Ectodermal cell (in vitro differentiated cells): ENCODE measurements around the gene OSMR.

ENCODE experiments used
- H3K27ac ChIP-seq: 2 replicates; pipeline ENCODE4 v1.7.0; 2013; ENCODE audit warnings: mild to moderate bottlenecking, low read depth, low read length; ENCODE audit not compliant: insufficient read depth, poor library complexity, severe bottlenecking
- H3K27me3 ChIP-seq: 2 replicates; pipeline ENCODE4 v1.7.0; 2013; ENCODE audit warnings: mild to moderate bottlenecking, low read length; ENCODE audit not compliant: insufficient read depth, control insufficient read depth, poor library complexity, severe bottlenecking
- H3K36me3 ChIP-seq: one replicate; pipeline ENCODE4 v1.7.0; 2013; ENCODE audit warnings: low read length; ENCODE audit not compliant: control insufficient read depth, insufficient read depth
- H3K4me1 ChIP-seq: one replicate; pipeline ENCODE4 v1.7.0; 2013; ENCODE audit warnings: low read length; ENCODE audit not compliant: control insufficient read depth, insufficient read depth
- H3K4me3 ChIP-seq: 2 replicates; pipeline ENCODE4 v1.7.0; 2013; ENCODE audit warnings: low read depth, low read length, control low read depth; ENCODE audit not compliant: insufficient read depth
- H3K9me3 ChIP-seq: 2 replicates; pipeline ENCODE4 v1.7.0; 2013; ENCODE audit warnings: mild to moderate bottlenecking, low read length, moderate library complexity; ENCODE audit not compliant: control insufficient read depth
- WGBS, 2 experiments: methylation state at CpG; one replicate each; pipeline ENCODE4 v1.1.7; 2013; ENCODE audit warnings: missing lambda C conversion rate in 2 of 2; 5-methylcytosine and 5-hydroxymethylcytosine counted together

OSMR gene

DNA sequence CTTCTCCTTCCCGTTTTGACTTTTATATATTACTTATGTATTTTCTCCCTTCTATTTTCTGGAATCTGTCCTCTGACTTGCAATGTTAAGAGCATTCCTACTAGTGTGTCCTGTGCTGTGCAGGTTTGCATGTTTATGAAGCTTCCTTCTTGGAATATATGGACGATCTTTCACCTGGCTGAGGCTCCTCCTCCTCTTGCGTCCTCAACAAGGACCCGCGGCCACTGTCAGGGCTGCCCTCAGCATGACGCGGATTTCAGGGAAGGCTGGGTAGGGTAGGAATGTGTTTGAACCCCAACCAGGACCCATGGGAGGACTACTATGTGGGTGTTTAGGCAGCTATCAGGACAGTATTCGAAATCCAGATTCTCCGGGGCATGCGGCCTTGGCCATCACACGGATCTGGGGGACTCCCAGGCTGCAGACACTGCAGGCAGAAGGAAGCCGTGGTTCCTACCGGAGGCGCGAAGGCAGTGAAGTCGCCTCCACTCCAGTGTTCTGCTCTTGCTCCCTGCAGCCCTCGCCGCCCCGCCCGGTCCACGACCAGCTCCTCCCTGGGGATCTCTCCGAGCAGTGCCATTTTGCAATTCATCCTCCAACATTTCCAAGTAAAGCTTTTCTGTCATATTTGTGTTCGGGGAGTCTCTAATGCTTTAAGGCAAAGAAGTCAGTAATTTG lies 37.0 kb upstream of the OSMR start:
- Histone ChIP-seq H3K4me1 (no peaks in the 10 kb centered on the region), H3K27me3 (no peaks in the 10 kb centered on the region), H3K36me3 (no peaks in the 10 kb centered on the region), H3K4me3 (no peak overlapping the region), H3K9me3 (no peaks in the 10 kb centered on the region), H3K27ac (no peak overlapping the region)
- 93 to 94% methylated on average over 22 to 23 of the region's 23 CpGs for WGBS, 2 experiments

DNA sequence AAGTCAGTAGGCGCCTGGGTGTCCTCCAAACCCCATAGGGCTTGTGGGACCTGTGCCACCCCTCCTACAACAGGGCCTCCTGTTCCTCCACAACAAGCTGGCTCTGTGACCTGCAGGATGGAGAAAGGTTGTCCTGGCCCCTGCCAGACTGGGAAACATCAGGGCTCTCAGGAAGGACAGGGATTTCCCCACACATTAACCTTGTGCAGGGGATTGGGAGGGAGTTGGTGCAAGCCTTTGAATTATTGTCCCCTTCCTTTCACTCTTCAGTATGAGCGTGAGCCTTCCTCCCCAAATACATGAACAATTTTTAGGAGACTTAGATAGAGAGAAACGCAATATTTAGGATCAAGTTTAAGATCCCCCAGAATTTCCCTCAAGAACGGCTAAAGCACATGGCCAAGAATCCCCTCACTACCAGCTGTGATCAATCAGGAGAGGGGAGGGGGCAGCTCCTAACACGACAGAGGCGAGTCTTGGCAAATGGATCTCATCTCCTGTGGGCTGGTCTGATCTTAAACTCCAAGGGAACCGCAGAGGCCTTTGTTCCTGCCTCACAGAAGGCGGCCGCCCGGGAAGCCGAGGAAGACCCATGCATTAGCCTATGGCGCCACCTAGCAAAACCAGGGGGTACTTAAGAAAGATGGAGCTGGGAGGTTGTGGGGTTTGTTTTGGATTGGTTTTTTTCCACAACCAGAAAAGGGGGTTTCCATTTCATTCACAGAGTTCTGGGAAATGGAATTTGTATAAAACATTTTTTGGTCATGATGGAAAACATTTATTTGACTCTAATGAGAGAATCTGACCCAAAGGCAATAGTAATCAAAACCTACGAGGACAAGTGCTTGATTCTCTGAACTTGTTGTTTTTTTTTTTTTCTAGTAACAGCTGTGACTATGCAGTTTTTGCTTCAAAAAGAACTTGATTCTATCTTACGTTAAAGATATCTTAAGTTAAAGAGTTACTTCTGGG lies 36.1 kb upstream of the OSMR start:
- Histone ChIP-seq H3K4me3 (no peak overlapping the region), H3K9me3 (no peaks in the 10 kb centered on the region), H3K36me3 (no peaks in the 10 kb centered on the region), H3K4me1 (no peaks in the 10 kb centered on the region), H3K27ac (no peak overlapping the region), H3K27me3 (no peaks in the 10 kb centered on the region)
- 35% methylated on average over 14 of the region's 14 CpGs for WGBS, 2 experiments

DNA sequence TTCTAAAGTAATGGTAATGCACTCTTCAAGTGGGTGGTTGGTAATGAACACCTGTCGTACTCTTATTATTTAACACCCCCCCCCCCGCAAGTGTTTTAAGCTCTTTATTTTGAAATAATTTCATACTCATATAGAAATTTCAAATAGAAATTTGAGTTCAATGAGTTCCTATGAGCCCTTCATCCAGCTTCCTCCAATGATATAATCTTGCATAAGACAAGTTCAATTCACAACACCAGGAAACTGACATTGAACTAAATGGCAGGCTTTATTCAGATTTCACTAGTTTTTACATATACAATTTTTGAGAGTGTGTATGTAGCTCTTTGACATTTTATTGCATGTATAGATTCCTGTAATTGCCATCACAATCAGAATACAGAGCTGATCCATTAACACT lies 30.9 kb upstream of the OSMR start:
- WGBS, 2 experiments: no CpG with 5 or more reads among the region's 2 CpGs
- H3K27me3 ChIP-seq: no peaks in the 10 kb centered on the region
- H3K9me3 ChIP-seq: no peaks in the 10 kb centered on the region
- no peaks in the 10 kb centered on the region for H3K36me3 ChIP-seq
- H3K4me3 ChIP-seq: no peak overlapping the region
- H3K27ac ChIP-seq: no peak overlapping the region
- no peaks in the 10 kb centered on the region for H3K4me1 ChIP-seq

DNA sequence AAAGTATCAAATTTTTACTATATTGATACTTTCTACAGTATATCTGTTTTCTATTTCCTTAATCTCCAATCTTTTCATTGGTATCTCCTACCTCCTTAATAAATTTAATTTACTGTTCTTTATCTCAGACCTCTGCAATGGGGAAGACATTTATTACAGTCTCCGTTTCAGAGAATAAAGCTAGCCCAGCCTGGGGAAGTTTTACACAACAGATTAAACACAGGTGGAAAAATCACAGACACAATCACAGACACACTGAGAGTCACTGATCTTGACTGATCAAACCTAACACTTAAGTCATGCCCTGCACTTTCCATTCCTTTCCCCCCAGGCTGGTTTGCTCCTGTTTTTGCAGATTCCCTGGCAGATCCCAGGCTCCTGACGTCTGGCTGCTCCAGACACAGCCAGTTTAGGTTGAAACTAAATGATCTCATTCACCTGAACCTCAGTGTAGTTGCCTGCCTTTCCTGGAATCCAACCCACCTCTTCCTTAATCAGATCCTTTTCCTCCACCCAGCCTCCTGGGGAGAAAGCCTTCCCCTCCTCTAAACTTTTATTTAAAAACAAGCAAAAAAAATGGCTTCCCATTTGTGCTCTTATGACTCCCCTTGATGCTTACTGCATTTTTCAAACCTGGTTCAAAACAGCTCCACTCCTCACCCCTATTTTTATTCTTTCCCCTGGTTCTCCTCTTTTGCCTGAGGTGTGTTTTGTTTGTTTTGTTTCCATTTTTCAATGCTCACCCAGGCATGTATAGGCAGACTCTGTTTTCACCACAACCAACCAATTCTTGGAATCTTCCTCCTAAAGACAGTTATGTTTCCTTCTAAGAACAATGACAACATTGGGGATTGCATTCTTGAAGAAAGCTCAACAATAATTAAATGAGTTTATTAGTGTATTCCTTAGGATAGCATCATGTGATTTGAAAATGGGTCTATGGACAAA lies 29.5 kb upstream of the OSMR start:
- Histone ChIP-seq H3K36me3 (no peaks in the 10 kb centered on the region), H3K4me3 (no peak overlapping the region), H3K9me3 (no peaks in the 10 kb centered on the region), H3K27me3 (no peaks in the 10 kb centered on the region), H3K4me1 (no peaks in the 10 kb centered on the region), H3K27ac (no peak overlapping the region)
- WGBS, 2 experiments: 61 to 72% methylated on average over 2 of the region's 2 CpGs

DNA sequence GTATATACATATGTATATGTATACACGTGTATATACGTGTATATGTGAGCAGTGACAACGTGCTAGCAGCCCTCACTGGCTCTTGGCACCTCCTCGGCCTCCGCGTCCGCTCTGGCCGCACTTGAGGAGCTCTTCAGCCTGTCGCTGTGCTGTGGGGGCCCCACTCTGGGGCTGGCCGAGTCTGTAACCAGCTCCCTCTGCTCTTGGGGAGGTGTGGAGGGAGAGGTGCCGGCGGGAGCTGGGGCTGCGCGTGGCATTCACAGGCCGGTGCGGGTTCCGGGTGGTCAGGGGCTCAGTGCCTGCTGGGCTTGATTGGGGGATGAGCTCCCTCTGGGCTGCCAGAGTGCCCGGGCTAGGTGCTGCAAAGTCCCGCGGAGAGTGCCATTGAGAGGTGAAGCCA lies 24.1 kb upstream of the OSMR start:
- H3K27me3 ChIP-seq: no peaks in the 10 kb centered on the region
- H3K9me3 ChIP-seq: no peaks in the 10 kb centered on the region
- H3K4me1 ChIP-seq: no peaks in the 10 kb centered on the region
- no peaks in the 10 kb centered on the region for H3K36me3 ChIP-seq
- WGBS, 2 experiments: 98 to 99% methylated on average over 20 of the region's 20 CpGs
- H3K27ac ChIP-seq: no peak overlapping the region
- no peak overlapping the region for H3K4me3 ChIP-seq

DNA sequence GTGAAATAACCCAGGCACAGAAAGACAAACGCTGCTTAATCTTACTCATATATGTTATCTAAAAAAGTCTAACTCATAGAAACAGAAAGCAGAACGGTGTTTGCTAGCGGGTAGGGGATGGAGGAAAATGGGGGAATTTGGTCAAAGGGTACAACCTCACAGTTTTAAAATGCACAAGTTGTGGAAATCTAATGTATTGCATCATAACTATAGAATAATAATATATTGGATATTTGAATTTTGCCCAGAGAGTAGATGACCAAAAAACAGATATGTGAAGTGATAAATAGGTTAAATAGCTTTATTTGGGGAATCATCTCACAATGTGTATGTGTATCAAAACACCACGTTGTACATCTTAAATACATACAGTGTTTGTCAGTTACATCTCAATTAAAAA lies 22.3 kb upstream of the OSMR start:
- Histone ChIP-seq H3K27me3 (no peaks in the 10 kb centered on the region), H3K4me1 (no peaks in the 10 kb centered on the region), H3K36me3 (no peaks in the 10 kb centered on the region), H3K9me3 (no peaks in the 10 kb centered on the region), H3K27ac (no peak overlapping the region), H3K4me3 (no peak overlapping the region)
- 90 to 100% methylated on average over 2 to 3 of the region's 4 CpGs for WGBS, 2 experiments

DNA sequence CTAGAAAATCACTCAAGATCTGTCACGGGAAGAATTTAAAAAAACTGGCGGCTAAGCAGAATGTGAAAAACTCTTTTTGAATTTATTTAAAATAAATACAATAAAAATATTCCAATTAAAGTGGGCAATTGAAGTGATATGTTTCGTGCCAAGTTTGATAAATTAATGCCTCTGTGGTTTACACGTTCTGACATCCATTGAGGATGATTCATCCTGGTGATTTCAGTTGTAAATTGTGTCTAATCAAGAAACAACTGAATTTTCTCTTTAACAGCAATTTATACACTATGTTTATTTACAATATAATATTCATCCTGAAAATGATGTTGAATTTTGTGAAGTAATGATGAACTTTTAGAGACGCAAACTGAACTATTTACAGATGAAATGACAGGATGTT lies 21.0 kb upstream of the OSMR start:
- no peaks in the 10 kb centered on the region for H3K36me3 ChIP-seq
- no peaks in the 10 kb centered on the region for H3K9me3 ChIP-seq
- no peak overlapping the region for H3K27ac ChIP-seq
- H3K4me1 ChIP-seq: no peaks in the 10 kb centered on the region
- WGBS, 2 experiments: 87 to 88% methylated on average over 3 of the region's 5 CpGs
- H3K4me3 ChIP-seq: no peak overlapping the region
- no peaks in the 10 kb centered on the region for H3K27me3 ChIP-seq

DNA sequence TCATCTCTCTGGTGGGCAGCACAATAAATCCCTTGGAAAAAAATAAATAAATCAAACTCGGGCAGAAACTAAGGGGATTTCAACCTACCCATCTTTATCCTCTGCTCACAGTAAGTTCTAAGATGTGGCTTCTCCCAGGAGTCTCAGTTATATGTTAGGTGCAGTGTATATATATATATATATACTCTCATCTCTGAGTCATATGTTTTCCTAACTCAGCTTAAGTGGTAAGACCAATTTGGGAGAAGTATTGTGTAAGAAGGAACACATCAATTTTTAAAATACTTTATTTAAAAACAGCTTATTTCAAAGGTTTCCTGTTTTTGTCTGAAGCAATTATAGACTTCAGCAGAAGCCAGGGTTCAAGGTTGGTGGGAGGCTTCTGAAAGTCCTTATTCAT lies 20.3 kb upstream of the OSMR start:
- 100% methylated on average over 1 of the region's 1 CpG; no CpG with 5 or more reads in 1 of the 2 experiments for WGBS, 2 experiments

DNA sequence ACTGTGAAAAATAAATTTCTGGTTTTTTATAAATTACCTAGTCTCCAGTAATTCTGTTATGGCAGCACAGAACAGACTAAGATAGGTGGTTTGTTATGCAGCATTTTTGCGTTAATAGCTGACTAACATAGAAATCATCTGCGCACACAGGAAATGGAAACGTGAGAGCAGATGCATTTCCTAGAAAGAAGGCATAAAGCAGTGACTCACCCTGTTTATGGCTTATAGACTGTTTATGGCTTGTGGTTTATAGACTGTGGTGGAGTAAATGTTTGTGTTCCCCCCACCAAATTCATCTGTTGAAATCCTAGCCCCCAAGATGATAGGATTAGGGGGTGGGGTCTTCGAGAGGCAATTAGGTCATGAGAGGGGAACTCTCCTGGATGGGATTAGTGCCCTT lies 18.3 kb upstream of the OSMR start:
- H3K9me3 ChIP-seq: no peaks in the 10 kb centered on the region
- H3K4me1 ChIP-seq: no peaks in the 10 kb centered on the region
- WGBS, 2 experiments: 93 to 97% methylated on average over 4 of the region's 4 CpGs
- no peak overlapping the region for H3K4me3 ChIP-seq
- H3K27ac ChIP-seq: no peak overlapping the region
- no peaks in the 10 kb centered on the region for H3K36me3 ChIP-seq
- H3K27me3 ChIP-seq: no peaks in the 10 kb centered on the region

More for the DNA sequence above, 20.3 kb upstream of the OSMR start:
- no peak overlapping the region for H3K4me3 ChIP-seq
- H3K9me3 ChIP-seq: no peaks in the 10 kb centered on the region
- H3K27ac ChIP-seq: no peak overlapping the region
- no peaks in the 10 kb centered on the region for H3K4me1 ChIP-seq
- no peaks in the 10 kb centered on the region for H3K27me3 ChIP-seq
- H3K36me3 ChIP-seq: no peaks in the 10 kb centered on the region
